HG03558 (cell line): Measurements from ENCODE around the gene CHEK2.
"Not testable (repeated sequence)": the region's sequence is repeated elsewhere in the genome, so short reads cannot be mapped to it uniquely, and the experiment has no call there.

Source experiments
- ATAC-seq: cut with Tn5 transposase; IDR thresholded peaks from one replicate; pipeline ENCODE4 v1.9.1; 2021; ENCODE audit warnings: moderate number of reproducible peaks; ENCODE audit not compliant: unreplicated experiment; ENCODE audit errors: extremely low read depth

The CHEK2 gene

DNA sequence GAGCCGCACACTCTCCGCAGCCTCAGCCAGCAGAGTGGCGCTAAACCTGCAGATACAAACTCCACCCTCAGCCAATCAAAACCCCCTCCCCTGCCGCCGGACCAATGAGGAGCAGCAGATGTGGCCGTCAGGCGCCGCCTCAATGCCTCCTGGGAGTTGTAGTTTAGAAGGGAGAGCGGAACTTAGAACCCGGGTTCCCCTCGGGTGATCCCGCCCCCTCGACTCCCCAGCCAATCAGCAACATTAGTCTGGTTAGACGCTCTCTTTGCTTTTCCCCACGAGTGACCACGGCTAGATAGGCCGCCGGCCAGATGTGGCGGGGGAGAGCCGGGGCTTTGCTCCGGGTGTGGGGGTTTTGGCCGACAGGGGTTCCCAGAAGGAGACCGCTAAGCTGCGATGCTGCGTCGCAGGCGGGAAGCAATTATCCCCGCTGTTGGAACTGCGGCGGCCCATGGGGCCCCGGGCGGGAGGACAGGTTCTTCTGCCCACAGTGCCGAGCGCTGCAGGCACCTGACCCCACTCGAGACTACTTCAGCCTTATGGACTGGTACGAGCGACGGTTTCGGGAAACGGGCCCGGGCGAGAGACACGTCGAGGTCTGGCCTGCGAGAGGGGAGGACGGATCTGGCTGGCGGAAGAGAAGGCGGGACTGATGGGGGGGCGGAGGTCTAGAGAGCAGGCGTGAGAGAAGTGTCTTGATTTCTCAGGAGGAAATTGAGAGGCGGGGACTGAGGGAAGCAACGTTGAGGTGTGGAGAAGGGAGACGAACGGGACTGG, at the start of gene CHEK2, which contains the start of gene HSCB:
TSS of gene CHEK2 (minus strand) at position 36 of the 777 bp plus-strand sequence. CDS start 7,099 bp downstream, outside the sequence.
TSS of gene HSCB (plus strand) at position 255 of the 777 bp plus-strand sequence. CDS start at position 312, 57 bp downstream.
- ATAC-seq, result peak; percentile 82

DNA sequence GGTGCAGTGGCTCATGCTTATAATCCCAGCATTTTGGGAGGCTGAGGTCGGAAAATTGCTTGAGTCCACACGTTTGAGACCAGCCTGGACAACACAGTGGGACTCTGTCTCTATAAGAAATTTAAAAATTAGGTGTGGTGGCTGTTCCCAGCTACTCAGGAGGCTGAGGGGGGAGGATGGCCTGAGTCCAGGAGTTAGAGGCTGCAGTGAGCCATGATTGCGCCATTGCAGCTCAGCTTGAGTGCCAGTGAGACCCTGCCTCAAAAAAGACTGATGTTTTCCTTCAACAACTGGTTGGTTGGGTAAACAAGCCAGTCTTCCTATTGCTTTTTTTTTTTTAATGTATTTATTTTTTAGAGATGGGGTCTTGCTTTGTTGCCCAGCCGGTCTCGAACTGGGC, 49.5 kb upstream of the CHEK2 start:
- ATAC-seq, result no peak

DNA sequence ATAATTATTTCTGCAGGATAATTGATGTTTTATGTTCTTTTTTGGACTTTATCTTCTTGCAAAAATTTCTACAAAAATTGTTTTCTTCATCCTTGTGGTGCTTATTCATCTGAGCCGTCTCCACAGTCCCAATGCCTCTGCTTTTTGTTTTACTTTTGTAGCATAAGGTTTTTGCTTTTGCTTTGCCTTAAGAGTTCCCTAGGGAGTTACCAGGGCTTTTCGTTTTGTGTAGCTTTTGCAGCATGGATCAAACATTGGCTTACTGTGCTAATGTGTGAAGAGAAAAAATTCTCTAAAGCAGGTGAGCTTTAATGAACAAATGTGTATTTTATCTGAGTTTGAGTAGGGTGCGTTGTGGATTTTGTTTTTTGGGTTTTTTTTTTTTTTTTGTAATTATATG, 47.0 kb upstream of the CHEK2 start:
- ATAC-seq, result no peak

DNA sequence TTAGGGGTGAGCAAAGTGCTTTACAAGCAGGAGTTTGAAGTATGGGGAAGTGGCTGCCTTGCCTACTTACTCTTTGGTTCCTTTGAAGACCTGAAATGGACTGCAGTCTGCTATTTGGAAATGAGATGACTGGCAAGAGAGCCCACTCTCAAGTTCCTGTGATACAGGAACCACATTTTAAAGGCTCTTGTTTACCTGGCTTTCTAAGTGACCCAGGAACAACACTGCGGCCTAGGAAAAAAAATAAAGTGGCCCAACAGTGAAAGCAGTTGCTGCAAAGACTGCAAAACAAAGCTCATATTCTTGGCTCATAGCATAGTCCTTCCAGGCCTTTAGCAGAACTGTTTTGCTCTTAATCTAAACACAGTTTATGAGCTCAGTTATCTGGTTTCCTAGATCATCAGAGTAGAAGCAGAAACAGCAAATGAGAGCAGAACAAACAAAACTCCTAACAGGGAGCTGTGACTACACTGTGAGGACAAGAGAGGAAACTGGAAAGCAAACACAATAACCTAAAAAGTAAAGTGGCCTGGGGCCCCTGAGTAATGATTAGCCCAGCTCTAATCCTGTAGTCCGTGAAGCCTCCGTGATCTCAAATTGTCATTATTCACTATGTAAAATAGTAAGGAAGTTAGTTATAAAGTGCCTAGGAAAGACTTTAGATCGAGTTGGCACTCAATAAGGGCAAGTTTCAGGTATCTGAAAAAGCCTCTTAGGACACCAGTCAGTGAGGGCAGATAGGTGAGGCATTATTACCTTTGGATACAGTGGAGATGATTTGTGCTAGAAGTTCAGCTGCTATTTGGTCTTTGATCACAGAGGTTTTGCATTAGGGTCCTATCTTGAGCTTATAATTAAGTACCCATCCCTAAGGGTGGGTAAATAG, 42.4 kb upstream of the CHEK2 start:
- ATAC-seq, result no peak

DNA sequence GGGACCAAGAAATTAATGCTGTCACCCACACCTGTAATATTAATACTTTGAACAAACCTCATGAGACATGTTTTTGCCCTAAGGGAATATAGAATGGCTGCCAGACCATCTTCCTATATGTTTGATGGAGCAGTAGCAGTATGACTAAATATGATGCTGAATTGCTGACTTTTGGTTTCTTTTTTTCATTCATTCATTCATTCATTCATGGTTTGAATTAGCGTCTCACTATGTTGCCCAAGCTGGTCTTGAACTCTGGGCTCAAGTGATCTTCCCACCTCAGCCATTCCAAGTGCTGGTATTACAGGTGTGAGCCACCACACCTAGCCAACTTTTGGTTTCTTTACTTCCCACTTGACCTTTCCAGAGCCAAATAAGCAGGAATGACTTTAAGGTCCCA, 38.7 kb upstream of the CHEK2 start:
- ATAC-seq, result no peak

DNA sequence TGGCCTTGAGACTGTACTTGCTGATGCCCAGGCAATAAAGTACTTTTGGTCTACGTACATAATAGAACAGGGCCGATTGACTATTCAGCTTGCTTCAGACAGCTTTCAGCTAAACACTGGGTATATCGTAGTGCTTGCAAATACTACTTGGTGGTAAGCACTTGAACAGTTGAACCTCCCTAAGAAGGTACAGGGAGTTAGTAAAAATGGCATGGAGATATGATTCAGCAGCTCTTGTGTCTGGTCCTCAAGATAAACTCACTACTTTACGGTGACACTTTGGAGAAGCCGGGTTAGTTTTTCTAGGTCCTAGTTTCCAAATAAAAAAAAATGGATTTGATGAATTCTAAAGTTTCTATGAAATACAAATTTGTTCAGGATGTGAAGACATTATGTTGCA, 38.2 kb upstream of the CHEK2 start:
- no peak for ATAC-seq

DNA sequence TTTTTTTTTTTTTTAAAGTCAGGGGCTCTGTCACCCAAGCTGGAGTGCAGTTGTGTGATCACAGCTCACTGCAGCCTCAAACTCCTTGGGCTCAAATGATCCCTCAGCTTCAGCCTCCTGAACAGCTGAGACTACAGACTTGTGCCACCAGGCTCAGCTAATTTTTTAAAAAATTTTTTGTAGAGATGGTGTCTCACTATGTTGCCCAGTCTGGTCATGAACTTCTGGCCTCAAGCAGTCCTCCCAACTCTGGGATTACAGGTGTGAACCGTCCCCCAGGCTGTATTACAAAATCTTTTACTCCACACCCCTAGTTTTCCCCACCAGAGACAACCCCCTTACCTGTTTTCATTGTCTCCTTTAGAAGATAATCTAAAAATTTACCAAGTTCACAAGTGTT, 32.8 kb upstream of the CHEK2 start:
- ATAC-seq, result no peak

DNA sequence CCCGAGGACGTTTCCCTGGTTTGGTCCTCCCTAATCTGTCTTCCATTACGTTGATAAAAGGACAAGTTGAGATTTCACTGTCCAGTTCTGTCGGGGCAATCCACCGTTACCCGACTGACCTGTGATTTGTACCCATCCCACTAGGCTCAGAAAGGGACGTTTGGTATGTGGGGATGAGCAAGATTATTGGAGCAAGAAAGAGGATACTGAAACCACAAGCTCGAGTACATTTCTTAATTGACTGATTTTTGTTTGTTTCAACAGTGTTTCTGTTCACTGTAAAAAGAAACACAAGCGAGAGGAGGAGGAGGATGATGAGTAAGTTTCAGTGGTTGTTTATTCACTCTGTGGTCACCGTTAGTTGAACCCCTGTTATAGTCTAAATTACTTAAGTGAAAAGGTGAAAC, 31.8 kb upstream of the CHEK2 start:
- peak; percentile 21 for ATAC-seq

DNA sequence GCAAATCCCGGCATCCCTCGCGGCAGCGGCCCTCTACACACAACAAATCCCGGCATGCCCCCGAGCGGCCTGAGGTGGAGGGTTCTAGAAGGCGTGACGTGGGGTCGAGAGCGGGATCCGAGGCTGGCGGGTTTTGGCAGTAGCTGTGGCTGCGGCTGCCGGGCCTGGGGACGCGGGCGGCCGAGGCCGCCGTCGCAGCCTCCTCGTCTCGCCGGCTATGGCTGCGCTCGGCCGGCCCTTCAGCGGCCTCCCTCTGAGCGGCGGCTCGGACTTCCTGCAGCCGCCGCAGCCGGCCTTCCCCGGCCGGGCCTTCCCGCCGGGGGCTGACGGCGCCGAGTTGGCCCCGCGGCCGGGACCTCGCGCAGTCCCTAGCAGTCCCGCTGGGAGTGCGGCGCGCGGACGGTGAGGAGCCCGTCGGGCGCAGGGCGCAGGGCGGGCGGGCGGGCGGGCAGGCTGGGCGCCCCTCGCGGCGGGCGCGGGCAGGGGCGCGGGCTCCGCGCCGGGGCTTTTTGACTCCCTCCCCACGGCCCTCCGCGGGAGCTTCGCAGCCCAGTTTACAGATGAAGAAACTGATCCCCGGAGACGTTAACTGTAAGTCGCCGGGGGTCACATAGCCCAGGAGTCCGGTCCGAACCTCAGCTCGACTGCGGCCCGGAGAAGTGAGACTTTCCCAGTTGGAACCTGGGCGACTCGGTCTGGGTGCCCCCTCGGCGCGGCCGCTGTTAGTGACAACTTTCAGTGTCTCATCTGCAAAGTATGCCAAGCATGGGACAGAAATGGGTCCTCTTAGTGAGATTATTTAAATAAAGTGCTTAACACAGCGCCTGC, 31.2 kb upstream of the CHEK2 start, which contains the start of gene CCDC117:
TSS of gene CCDC117 (plus strand) at position 63 of the 828 bp plus-strand sequence. CDS start at position 218, 155 bp downstream.
- peak; percentile 71 for ATAC-seq

DNA sequence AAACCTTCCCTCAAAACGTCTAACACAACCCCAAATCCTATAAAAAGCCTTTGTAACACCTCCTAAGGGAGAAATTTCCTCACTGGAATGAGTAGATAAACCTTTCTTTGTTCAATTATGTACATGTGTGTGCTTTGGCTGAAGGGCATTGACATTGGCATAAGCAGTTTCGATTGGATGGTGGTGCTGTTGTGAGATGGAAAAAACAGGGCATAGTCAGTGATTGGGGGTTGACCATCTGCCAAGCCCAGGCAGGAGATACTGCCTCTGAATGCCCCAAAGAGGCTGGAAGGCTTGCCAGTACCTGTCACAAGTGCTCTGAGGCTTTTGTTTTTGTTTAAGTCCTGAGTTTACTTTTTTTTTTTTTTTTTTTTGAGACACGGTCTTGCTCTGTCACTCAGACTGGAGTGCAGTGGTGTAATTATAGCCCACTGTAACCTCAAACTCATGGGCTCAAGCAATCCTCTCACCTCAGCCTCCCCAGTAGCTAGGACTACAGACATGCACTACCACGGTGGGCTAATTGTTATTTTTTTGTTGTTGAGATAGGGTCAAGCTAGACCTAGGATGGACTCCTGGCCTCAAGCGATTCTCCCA, 29.7 kb upstream of the CHEK2 start:
- ATAC-seq, result no peak

DNA sequence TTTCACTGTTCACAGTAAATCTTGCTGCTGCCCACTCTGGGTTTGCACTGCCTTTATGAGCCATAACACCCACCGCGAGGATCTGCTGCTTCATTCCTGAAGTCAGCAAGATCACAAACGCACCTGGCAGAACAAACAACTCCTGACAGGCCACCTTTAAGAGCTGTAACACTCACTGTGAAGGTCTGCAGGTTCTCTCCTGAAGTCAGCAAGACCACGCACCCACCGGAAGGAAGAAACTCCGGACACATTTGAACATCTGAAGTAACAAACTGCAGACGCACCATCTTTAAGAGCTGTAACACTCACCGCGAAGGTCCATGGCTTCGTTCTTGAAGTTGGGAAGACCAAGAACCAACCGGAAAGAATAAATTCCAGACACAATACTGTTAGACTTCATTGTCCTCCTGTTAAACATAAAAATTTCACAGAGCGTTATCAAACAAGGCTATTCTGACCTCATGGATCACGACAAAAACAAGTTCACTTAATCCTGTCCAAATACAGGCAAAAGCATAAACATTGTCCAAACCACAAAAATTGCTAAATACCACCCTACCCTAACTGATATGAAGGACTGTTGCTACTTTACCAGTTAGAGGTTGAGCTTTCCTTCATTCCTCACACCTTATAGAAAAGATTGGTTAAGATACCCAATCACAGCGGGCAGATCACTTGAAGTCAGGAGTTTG, 27.9 kb upstream of the CHEK2 start:
- no peak for ATAC-seq

DNA sequence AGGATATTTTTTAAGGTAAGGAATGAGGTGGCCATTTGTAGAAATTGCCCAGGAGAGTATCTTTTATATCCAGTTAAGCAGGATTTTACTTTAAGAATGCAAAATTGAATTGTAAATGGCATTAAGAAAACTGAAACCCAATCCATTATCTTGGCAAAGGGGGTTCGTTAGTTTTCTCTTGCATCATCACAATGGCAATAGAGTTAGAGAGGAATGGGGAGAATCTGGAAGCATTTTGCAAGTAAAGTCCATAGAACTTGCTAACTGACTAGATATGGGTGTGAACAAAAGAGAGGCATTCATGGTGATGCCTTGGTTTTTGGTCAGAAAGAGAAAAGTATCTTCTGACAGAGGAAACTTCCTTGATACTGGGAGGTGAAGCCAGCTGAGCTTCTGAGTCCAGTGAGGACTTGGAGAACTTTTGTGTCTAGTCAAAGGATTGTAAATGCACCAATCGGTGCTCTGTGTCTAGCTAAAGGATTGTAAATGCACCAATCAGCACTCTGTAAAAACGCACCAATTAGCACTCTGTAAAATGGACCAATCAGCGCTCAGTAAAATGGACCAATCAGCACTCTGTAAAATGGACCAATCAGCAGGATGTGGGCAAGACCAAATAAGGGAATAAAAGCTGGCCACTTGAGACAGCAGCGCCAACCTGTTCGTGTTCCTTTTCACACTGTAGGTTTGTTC, 27.2 kb upstream of the CHEK2 start:
- no peak for ATAC-seq

DNA sequence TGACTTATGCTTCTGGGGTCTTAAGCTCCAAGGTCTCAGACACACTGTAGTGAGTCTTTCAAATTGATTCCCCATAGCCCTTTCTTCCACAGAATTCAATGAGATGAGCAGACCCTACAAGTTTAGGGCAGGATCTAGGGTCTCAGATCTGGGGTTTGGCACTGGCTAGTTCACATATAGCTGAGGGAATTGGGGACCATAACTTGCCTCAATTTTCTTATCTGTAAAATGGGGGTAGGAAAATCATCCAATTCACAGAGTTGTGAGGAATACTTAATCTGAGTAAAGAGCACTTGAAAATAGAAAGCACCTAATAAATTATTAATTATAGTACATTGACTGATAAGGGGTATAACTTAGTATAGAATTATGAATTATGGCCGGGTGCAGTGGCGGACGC, 25.0 kb upstream of the CHEK2 start:
- no peak for ATAC-seq

DNA sequence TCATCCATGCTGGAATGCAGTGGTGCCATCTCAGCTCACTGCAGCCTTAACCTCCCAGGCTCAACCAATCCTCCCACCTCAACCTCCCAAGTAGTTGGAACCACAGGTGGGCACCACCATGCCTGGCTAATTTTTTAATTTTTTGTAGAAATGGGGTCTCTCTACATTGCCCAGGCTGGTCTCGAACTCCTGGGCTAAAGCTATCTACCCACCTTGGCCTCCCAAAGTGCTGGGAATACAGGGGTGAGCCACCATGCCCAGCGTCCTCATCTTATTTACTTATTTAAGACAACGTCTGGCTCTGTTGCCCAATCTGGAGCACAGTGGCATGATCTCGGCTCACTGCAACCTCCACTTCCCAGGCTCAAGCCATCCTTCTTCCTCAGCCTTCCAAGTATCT, 20.4 kb upstream of the CHEK2 start:
- ATAC-seq, result not testable (repeated sequence)

DNA sequence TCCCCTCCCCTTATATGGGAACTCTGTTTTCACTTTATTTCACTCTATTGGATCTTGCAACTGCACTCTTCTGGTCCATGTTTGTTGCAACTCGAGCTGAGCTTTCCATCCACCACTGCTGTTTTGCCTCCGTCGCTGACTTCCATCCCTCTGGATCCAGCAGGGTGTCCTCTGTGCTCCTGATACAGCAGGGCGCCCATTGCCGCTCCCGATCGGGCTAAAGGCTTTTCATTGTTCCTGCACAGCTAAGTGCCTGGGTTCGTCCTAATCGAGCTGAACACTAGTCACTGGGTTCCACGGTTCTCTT, 19.8 kb upstream of the CHEK2 start:
- ATAC-seq, result no peak

DNA sequence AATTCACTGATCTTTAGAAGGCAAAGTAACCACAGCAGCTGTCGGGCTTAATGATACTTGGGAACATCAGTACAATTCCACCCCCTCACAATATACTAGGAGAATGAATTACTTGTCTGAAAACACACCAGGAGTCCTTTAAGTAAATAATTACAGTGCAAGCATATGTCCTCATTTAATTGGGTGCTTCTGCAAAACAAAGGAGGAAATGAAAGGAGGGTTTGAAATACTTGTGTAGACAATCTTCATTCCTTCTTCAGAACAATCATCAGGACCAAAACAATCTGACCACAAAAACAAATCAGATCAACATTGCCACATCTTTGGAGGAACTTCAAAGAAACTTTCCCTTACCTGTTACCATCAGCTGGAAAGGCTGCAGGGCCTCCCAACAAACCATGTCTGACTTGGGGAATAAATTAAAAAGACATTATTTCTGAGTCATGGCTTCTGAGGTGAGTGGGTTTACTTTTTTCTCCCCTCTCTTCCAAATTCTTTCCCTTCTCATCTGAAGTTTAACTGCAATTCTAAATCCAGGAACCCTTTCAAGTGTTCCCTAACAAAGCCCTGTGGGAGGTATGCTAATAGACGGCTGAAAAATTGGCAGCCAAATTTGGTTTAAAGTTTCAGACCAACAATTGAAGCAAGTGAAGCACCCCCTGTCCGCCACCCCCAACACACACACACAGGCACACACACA, 18.4 kb upstream of the CHEK2 start:
- no peak for ATAC-seq

DNA sequence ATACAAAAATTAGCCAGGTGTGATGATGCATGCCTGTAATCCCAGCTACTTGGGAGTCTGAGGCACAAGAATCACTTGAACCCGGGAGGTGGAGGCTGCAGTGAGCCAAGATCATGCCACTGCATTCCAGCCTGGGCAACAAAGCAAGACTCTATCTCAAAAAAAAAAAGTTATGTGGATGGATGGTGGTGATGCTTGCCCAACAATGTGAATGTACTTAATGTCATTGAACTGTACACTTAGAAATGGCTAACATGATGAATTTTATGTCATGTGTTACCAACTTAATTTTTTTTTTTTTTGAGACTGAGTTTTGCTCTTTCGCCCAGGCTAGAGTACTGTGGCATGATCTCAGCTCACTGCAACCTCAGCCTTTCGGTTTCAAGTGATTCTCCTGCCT, 12.9 kb upstream of the CHEK2 start:
- not testable (repeated sequence) for ATAC-seq

DNA sequence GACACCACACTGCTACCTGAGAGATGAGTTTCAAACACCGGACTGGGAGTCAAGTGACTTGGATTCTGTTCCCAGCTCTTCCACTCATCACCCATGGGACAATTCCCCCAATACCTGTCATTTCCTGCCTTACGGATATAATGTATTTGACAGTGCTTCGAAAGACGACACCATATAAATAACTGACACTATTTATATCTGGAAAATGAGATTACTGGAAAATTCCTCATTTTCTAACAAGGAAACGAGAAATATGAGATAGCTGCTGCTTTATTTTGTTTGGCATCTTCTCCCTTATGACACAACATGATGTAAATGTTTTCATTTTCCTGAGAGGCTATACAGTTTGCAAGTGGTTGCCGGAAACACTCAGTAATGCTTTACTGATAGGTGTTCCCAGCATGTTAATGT, 8.9 kb upstream of the CHEK2 start:
- ATAC-seq, result no peak
